Measurements from ENCODE around the gene MIPOL1. TPM values are rescaled to one million over a fixed set of nuclear protein-coding genes. Genes with fewer than 3 reads are reported as not detected.

The MIPOL1 gene
- total RNA-seq, 1 experiment from 2014 or later, result 18.7 TPM

DNA sequence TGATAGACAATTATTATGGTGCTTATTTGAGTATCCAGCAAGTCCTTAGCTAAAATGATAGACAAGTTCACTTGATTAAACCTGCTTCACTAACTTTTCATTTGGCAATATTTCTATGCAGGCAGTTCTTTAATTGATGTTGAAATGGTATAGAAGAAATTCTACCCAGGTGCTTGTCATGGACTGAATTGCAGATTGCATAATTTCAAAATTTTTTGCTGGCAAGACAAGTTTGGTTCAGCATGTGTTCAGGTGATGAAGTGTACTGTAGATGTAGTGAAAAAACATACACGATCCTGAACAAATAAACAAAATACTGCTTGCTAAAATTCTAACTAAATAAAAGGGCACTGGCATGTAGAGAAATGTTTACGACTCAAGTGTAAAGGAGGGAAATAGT is 208.4 kb downstream of the MIPOL1 start:
- intact Hi-C loops (cut with micrococcal nuclease; ENCODE audit: unreplicated experiment), result no loop called here
- TF ChIP-seq, protein P1, sequence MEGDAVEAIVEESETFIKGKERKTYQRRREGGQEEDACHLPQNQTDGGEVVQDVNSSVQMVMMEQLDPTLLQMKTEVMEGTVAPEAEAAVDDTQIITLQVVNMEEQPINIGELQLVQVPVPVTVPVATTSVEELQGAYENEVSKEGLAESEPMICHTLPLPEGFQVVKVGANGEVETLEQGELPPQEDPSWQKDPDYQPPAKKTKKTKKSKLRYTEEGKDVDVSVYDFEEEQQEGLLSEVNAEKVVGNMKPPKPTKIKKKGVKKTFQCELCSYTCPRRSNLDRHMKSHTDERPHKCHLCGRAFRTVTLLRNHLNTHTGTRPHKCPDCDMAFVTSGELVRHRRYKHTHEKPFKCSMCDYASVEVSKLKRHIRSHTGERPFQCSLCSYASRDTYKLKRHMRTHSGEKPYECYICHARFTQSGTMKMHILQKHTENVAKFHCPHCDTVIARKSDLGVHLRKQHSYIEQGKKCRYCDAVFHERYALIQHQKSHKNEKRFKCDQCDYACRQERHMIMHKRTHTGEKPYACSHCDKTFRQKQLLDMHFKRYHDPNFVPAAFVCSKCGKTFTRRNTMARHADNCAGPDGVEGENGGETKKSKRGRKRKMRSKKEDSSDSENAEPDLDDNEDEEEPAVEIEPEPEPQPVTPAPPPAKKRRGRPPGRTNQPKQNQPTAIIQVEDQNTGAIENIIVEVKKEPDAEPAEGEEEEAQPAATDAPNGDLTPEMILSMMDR (IDR thresholded peaks at IDR 0.05; ENCODE audit: insufficient read depth in 1 of 2, low read depth in 1 of 2, low read length in 1 of 2, severe bottlenecking in 1 of 2, unreplicated experiment in 1 of 2), result no peak
- ChIA-PET POLR2A (no interaction called here), CTCF (no interaction called here)
- H3K4me3 Mint-ChIP-seq (ENCODE audit: unreplicated experiment), result peak overlapping the region; percentile 27
- Histone ChIP-seq H3K27me3 (replicated peaks; ENCODE audit: control insufficient read depth, insufficient read depth, low read length) (no peaks in the 10 kb centered on the region), H3K36me3 (ENCODE audit: control insufficient read depth, insufficient read depth, low read length) (no peaks in the 10 kb centered on the region; the same call in 1 of the 2 replicates), H3K9me3 (no peaks in the 10 kb centered on the region), H3K4me1 (peaks cover 58% of the 10 kb centered on the region), H3K4me3 (ENCODE audit: low read depth, low read length) (no peak overlapping the region)
- H3K27me3 Mint-ChIP-seq (ENCODE audit: insufficient read depth, unreplicated experiment), result no peaks in the 10 kb centered on the region
- peaks cover 21% of the 10 kb centered on the region for H3K4me1 Mint-ChIP-seq (ENCODE audit: low read depth, unreplicated experiment)
- H3K27ac Mint-ChIP-seq (ENCODE audit: unreplicated experiment), result peak overlapping the region; percentile 64
- TSS peak; percentile 12 for BruUV-seq (replicated peaks)
- DNase-seq, result no peak
- H3K36me3 Mint-ChIP-seq (ENCODE audit: insufficient read depth, unreplicated experiment), result peaks cover 14% of the 10 kb centered on the region
- peaks cover 3% of the 10 kb centered on the region for H3K9me3 Mint-ChIP-seq (ENCODE audit: unreplicated experiment)

- Mint-ChIP-seq H3K27me3 (ENCODE audit: insufficient read depth, unreplicated experiment) (no peaks in the 10 kb centered on the region), H3K27ac (ENCODE audit: unreplicated experiment) (no peak overlapping the region), H3K4me3 (ENCODE audit: unreplicated experiment) (no peak overlapping the region), H3K9me3 (ENCODE audit: unreplicated experiment) (no peaks in the 10 kb centered on the region), H3K36me3 (ENCODE audit: insufficient read depth, unreplicated experiment) (peaks cover 20% of the 10 kb centered on the region), H3K4me1 (ENCODE audit: low read depth, unreplicated experiment) (peaks cover 21% of the 10 kb centered on the region)
- peaks cover 12% of the 10 kb centered on the region; the same call in 1 of the 2 replicates for H3K9me3 ChIP-seq
- no peaks in the 10 kb centered on the region; the same call in 1 of the 2 replicates for H3K36me3 ChIP-seq (ENCODE audit: control insufficient read depth, insufficient read depth, low read length)
- intact Hi-C loops (cut with micrococcal nuclease; ENCODE audit: unreplicated experiment), result loop anchor here (5.0 kb wide), 1 partner anchor 159 kb away; no protein-coding TSS in a partner anchor
- no peak for DNase-seq
- no peaks in the 10 kb centered on the region for H3K27me3 ChIP-seq (replicated peaks; ENCODE audit: control insufficient read depth, insufficient read depth, low read length)
- H3K4me3 ChIP-seq (ENCODE audit: low read depth, low read length), result no peak overlapping the region
- POLR2A ChIA-PET, result no interaction called here
- peaks cover 51% of the 10 kb centered on the region for H3K4me1 ChIP-seq
- TF ChIP-seq, protein P1 (IDR thresholded peaks at IDR 0.05; ENCODE audit: insufficient read depth in 1 of 2, low read depth in 1 of 2, low read length in 1 of 2, severe bottlenecking in 1 of 2, unreplicated experiment in 1 of 2), result no peak
- BruUV-seq (replicated peaks), result no TSS peak
- CTCF ChIA-PET, result no interaction called here
Observed at GRCh38 chr14:37411079-37411735, 213.5 kb downstream of the MIPOL1 start.

- Mint-ChIP-seq H3K4me1 (ENCODE audit: low read depth, unreplicated experiment) (peaks cover 21% of the 10 kb centered on the region), H3K9me3 (ENCODE audit: unreplicated experiment) (no peaks in the 10 kb centered on the region), H3K27ac (ENCODE audit: unreplicated experiment) (no peak overlapping the region), H3K4me3 (ENCODE audit: unreplicated experiment) (no peak overlapping the region), H3K36me3 (ENCODE audit: insufficient read depth, unreplicated experiment) (peaks cover 20% of the 10 kb centered on the region), H3K27me3 (ENCODE audit: insufficient read depth, unreplicated experiment) (no peaks in the 10 kb centered on the region)
- H3K9me3 ChIP-seq, result peaks cover 12% of the 10 kb centered on the region; the same call in 1 of the 2 replicates
- H3K4me3 ChIP-seq (ENCODE audit: low read depth, low read length), result no peak overlapping the region
- H3K27me3 ChIP-seq (replicated peaks; ENCODE audit: control insufficient read depth, insufficient read depth, low read length), result no peaks in the 10 kb centered on the region
- CTCF ChIA-PET, result no interaction called here
- POLR2A ChIA-PET, result no interaction called here
- intact Hi-C loops (cut with micrococcal nuclease; ENCODE audit: unreplicated experiment), result loop anchor here (1.0 to 5.0 kb wide), 7 partner anchors 8 to 182 kb away; partner anchors contain the start of genes FOXA1 and TTC6
- no peak for DNase-seq
- peaks cover 1% of the 10 kb centered on the region for H3K36me3 ChIP-seq (ENCODE audit: control insufficient read depth, insufficient read depth, low read length)
- peaks cover 45% of the 10 kb centered on the region for H3K4me1 ChIP-seq
- TF ChIP-seq, protein P1 (IDR thresholded peaks at IDR 0.05; ENCODE audit: insufficient read depth in 1 of 2, low read depth in 1 of 2, low read length in 1 of 2, severe bottlenecking in 1 of 2, unreplicated experiment in 1 of 2), result no peak
- TSS peak; percentile 88 for BruUV-seq (replicated peaks)
Observed at GRCh38 chr14:37413050-37413449, 215.3 kb downstream of the MIPOL1 start.
